GM18870 (cell line): Measurements from ENCODE around the gene CKM.

Source experiments
- ATAC-seq: cut with Tn5 transposase; IDR thresholded peaks from one replicate; pipeline ENCODE4 v1.9.1; 2021; ENCODE audit warnings: moderate library complexity; ENCODE audit not compliant: unreplicated experiment

The CKM gene

DNA sequence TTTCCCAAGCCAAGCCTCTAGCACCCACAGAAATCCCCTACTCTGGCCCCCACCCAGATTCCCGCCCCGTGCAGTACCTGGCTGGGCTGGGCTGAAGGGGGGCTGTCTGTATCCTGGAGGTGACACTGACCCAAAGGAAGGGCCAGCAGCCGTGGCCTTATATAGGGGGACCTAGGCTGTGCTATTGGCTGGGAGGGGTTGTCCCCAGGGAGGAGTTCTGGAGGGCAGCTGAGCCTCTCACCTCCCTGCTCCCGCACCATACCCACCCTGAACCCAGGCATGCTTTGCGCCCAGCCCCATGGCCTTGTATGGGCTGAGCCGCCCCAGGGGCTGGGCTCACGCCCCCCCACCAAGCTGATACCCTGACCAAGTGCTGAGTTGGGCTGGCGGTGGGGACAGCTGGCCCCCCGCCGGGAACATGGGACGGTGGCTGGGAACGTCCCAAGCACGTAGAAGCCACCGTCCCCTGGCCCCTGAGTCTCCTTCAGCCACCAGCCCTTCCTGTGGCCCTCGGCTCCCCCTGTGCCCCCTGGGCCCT, at the start of gene CKM:
Gene CKM (minus strand): TSS at position 132 of the 538 bp plus-strand sequence. CDS start 3,162 bp downstream, outside the sequence.
- ATAC-seq = no peak

DNA sequence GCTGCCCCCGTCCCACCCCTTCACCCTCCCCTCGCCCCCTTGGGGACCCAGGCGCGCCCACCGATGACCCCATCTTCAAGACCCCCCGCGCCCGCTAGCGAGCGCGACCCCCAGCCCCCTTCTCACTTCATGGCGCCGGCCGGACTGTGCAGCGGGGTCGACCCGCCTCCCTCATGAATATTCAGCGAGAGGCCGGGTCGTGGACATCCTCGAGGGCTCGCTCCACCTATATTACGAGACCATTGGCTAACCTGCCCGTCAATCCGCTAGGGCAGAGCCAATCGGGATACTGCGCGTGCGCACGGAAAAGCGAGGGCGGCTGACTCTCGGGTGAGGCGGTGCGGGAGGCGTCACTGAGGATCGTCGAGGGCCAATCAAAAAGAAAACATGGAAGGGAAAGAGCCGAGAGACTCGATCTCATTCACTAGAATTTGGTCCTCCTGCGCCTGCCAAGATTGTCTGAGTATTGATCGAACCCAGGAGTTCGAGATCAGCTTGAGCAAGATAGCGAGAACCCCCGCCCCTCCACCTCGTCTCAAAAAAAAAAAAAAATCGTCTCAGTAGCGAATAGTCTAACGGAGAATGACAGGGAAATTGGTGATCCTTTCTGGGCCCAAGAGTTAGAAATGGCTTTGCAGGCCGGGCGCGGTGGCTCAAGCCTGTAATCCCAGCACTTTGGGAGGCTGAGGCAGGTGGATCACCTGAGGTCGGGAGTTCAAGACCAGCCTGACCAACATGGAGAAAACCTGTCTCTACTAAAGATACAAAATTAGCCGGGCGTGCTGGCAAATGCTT, 47.9 kb upstream of the CKM start, which contains the start of gene ERCC2:
Gene ERCC2 (minus strand): TSS at position 164 of the 795 bp plus-strand sequence. CDS start 33 bp downstream, at position 131.
- ATAC-seq = peak; percentile 88

DNA sequence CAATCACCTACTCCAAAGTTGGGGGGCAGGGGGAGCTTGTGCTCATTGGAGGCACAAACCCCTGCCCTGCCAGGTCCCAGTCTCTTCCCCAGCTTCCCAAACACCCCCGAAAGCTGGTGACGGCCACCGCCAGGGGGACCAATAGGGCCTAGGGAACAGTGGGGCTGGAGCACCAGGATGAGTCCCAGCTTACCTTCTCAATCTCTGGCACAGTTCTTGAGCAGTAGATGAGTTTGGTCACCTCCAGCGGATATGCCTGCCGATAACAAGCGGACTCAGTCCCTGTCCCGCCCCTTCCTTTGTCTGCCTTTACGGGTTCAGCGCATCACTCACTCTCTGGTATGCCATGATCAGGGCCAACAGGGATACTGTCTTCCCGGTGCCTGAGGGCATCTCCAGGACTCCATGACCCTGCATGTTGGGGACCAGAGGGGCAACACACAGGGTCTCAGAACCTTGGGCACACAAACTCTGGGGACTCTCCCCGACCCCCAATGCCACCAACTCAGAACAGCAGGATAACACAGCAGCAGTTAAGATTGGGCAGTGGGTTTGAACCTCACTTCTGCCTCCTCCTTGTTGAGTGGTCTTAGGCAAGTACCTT, 46.2 kb upstream of the CKM start:
- no peak for ATAC-seq

DNA sequence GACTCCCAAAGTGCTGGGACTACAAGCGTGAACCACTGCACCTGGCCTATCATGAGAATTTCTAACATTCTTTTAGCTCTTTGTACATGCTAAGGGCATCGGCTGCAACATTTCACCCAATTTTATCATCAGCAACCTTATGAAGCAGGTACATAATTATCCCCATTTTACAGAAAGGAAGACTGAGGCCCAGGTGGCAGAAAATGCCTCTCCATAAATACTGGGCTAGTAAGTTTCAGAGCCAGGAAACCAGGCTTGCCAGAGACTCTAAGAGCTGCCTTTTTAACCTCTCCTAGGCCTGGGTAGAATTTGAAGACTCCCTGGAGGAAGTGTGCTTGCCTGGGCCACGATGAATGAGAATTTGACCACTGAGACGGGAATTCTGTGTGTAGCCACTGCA, 45.5 kb upstream of the CKM start:
- no peak for ATAC-seq

DNA sequence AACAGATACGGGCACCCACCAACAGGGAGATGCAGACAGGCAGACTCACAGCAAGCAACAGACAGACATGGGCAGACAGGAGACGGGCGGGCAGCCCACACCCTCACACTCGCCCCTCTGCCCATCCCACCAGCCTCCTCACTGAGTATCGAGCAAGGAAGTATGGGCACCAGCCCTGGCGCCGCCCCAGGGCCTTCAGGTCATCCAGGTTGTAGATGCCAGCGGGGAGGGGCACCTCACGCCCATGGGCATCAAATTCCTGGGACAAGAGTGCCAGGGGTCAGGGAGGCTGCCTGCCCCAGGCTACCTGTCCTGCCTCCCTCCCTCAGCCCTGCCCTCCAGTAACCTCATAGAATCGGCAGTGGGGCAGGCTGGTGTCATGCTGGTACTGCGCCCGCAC, 42.0 kb upstream of the CKM start:
- no peak for ATAC-seq

DNA sequence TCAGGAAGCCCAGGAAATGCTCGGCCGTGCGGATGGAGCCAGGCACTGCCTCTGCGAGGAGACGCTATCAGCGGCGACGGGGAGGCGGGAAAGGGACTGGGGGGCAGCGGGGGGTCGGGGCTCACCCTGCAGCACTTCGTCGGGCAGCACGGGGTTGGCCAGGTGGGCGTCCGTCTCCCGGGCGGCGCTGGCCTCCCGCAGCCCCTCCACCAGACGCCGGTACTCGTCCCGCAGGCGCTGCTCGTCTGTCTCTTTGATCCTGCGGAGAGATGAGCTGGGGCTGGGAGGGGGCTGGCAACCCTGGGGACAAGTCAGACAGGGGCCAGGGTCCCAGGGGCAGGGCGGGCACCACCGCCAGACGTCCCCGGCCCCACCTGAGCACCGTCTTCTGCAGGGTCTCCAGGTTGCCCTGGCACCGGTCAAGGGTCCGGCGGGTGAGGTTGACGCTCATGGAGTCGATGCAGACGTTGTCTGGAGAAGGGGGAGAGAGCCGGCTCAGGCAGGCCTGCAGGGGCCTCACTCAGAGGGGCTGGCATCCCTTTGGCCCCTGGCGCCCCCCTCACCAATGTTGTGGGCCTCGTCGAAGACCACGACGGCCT, 41.3 kb upstream of the CKM start:
- no peak for ATAC-seq

DNA sequence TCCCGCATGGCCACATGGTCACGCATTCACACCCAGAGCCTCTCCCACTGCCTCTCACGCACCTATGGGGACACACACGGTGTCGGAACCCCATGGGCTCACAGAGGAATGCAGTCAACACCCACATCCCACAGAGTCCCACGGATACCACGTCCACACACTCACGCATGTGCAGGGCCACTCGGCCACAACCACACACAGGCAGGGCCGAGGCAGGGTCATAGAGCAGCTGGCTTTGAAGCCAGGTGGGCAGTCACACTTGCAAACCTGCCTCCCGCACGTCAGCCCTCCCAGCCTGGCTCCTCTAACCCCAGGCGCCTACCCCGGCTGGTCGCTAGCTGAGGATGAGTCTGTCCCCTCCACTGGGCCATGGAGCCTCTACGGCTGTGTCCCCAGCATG, 39.6 kb upstream of the CKM start:
- no peak for ATAC-seq

DNA sequence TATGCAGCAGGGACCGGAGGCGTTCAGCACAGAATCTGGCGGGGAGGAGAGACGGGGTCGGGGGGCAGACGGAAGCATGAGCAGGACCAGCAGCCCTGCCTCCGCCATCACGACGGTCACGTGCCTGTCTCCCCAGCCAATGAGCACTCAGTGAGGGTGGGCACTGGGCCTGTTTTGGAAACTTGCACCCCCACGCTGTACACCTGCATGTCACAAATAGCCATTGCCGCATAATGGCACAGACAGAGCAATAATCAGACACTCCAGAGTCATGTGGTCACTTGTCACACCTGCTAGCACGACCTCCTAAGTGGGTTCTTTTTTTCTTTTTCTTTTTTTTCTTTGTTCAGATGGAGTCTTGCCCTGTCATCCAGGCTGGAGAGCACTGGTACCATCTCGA, 38.9 kb upstream of the CKM start:
- ATAC-seq = no peak

DNA sequence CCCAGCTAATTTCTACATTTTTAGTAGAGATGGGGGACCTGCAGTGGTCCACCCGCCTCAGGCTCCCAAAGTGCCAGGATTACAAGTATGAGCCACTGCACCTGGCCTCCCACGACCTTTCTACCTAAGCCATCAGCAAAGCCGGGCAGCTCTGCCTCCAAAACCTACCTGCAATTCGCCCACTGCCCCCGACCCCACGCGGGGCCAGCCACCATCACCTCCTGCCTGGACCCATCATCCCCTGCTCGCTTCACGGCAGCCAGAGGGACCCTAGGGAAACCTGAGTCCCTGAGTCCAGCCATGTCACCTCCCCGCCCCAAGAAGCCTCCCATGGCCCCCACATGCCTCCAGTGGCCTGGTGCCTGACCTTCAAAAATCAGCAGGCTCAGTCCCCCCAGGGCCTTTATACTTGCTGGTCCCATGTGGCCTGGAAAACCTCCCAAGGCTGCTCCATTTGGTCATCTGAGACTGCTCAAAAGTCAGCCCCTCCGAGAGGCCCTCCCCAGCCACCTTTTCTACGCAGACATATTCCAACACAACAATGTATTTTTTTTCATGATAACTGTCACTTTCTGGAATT, 35.6 kb upstream of the CKM start:
- ATAC-seq = no peak

DNA sequence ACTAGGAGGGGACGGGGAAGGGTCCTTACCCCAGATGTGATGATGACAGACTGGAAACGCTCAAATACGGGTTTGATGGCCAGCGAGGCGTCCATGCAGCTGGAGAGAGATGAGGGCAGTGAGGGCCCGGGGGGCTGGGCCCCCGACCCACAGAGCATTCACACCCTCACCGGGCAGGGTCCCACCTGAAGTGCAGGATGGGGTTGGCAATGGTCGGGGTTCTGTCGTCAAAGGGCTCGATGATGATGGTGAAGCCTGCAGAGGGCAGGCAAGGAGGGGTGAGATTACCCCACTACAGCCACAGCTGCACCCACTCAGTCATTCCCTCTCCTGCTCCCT, 34.7 kb upstream of the CKM start:
- no peak for ATAC-seq

DNA sequence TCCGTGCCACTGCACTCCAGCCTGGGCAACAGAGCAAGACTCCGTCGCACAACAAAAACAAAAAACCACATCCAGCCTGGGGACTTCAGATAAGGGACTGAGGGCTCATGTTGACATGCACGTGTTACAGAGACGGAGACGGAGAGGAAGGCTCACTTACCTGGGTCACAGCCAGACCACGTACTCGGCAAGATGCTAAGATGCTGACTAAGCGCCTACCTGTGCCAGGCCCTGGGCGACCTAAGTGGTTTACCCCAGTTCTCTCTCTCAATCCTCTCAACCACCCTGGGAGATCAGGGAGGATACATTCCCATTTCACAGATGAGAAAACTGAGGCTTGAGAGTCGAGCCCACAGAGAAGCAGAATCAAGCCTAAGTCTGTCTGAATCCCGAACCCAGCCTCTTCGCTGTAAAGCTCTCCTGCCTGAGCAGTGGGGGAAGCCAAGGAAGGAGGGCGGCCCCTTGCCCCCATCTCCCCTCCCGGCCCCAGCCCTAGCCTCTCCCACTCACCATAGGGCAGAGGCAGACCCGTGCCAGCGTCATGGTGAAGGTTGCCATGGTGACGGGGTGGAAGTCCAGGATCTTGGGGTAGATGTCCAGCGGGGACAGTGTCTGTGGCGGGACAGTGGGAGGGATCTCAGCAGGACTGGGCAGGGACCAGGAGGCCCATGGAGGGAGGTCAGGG, 34.2 kb upstream of the CKM start:
- no peak for ATAC-seq

DNA sequence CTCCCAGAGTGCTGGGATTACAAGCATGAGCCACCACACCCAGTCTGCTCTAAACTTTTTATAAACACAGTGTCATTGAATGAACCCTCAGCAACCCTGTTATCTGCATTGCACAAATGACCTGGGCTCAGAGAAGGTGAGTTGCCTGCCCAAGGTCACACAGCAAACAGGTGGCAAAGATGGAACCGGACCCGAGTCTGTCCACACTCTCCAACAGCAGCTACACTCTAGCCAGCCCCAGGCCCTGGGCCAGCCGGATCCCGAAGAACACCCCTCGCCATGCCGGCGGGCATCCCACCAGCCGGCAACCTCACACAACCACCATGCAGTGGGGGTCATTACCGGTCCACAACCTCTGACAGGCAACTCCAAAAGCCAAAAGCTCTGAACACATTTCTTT, 33.2 kb upstream of the CKM start:
- no peak for ATAC-seq

DNA sequence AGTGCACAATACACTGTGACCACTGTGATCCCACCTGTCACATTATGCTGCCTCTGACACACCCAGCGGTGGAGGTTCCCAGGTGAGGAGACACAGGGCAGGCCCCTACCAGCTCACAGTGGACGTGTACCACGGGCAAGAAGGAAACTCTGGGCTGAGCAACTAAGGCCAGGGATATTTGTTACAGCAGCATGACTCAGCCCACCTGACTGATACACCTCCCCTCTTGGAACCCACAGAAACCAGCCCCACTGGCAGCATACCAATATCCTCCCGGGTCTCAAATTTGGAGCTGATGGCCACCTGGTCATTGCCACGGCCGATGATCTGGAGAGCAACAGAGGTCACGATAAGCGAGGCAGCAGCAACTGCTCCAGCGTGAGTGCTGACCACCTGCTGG, 32.7 kb upstream of the CKM start:
- ATAC-seq = no peak

DNA sequence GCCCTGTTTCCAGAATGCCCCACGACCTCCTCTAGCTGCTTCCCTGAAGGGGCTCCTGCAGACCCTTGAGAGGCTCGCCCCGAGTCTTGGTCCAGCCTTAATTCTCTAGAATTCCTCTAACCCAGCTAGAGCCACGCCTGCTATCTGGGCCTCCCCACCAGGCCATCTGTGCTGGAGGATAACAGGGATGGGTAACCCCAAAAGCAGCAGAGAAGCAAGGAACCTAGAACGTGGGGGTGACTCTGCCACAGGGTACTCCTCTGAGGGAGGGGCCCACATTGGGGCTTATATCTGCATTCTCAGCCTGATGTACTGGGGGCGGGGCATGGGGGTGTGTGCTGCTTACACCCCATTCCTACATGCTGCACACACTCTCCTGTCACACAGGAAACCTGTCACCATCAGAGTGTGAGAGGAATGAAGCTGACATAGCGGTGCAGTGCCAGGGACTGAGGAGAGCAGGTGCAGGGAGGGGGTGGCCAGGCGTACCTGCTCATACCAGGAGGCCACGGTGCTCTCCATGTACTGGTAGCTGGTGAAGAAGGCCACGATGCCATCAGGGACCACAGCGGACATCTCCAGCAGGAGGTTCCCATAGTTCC, 31.7 kb upstream of the CKM start:
- ATAC-seq = no peak

DNA sequence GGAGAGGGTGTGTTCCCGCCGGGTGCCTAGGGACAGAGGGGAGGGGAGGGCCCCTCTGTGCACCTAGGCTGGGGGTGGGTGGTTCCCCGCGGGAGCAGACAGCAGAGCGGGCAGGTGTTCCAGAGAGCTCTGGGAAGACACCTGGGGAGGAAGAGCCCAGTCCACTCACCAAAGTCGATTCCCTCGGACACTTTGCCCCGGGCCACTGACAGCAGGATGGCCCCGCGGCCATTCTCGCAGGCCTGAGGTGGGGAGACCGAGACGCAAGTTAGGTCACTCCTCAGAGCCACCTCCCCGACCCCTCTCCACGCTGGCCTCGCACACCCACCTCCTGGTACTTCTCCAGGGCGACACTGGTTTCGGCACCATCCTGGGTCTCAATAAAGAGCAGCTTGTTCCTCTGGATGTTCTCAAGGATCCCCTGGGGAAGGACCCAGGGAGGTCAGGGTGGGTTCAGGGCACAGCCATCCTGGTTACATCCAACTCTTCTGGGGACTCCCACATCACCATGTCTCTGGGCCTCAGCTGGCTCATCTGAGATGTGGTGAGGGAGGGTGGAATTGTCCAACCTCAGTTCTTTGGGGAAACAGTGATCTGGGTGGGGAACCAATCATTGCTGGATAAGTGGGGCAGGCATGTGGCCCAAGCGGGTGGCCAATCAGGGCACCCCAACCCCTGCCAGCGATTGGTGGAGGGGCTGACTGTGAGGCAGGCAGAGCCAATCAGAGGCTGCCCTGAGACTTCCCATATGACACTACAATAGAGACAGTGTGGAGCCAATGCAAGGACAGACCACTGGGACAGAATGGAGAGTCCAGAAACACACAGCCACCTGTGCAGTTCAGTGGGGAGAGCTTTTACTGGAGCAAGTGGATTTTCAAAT, 30.5 kb upstream of the CKM start:
- ATAC-seq = no peak

DNA sequence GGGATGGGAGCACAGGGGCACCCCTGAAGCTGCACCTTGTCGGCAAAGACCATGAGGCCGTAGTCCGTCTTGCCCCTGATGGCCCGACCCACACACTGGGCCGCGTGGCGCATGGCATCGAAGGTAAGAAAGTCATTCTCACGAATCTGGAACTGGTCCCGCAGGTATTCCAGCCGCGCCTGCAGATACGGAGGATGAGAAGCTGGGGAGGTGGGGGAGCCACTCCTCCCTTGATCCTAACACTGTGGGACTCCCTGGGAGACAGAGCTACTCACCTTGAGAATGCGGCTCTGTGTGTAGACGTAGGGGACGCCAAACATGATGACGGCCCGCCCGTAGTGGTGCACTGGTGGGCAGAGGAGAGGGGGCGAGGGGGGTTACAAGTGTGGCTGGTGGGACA, 29.8 kb upstream of the CKM start:
- ATAC-seq = no peak

DNA sequence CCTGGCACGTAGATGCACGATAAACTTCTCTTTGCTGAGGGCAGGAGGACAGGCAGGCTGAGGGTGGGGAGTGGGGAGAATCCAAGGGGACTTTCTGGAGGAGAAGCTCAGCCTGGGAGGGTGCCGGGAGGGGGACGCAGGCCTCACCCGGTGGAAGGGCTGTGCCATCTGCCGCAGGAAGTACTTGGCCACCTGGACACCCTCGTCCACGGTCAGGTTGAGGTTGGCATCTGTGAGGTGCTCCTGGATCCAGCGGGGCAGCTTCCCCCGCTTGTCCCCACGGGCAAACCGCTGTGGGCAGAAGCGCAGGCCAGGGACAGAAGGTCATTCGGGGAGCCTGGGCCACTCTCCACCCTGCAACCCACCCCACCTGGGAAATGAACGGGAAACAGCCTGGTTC, 29.4 kb upstream of the CKM start:
- no peak for ATAC-seq

DNA sequence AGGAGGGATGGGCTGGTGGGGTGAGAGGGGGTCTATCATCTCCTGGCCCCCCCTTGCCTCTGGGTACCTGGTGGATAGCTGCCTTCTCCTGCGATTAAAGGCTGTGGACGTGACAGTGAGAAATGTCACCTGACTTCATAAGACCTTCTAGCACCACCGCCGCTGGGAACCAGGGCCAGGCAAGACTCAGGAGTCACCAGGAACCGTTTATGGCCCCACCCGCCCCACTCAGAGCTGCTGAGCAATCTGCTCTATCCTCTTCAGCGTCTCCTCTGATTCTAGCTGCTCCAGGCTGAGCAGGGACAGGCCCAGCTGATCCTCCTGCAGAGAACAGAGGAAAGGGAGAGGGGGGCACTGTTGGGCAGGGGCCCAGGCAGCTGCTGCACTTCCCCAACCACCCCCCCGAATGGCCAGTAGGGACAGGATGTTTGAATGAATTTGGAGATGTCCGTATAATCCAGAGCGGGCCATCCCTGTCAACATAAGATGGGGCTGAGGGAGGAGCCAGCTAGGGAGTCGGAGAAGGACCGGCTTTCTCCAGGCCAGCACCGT, 28.8 kb upstream of the CKM start:
- ATAC-seq = no peak

DNA sequence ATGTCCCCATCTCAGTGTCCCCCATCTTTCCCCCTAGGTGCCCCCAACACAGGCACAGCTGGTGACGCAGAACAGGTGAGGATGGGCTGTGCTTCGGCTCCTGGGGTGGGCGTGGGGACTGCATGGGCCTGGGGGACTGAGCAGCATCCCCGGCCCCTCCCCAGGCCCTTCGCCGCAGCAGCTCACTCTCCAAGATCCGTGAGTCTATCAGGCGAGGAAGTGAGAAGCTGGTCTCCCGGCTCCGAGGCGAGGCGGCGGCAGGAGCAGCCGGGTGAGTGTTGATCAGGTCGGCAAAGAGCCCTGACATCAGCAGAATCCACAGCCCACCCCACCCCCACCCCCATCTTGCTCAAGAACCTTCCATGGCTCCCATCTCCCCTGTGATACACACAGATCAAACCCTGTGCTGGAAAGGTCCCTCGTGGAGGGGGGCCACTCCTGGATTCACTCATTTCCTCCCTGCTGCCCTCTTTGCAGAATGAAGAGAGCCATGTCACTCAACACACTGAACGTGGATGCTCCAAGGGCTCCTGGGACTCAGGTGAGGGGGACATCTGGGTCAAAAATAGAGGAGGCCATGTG, 27.9 kb upstream of the CKM start:
- ATAC-seq = no peak
